Keratinocyte (primary cell): ENCODE results near the gene PRKN.

Experiments
- CTCF ChIP-seq, 3 experiments: IDR thresholded peaks in 1 of 3; conservative IDR thresholded peaks in 1 of 3; optimal IDR thresholded peaks in 1 of 3; 2 replicates in 2 of 3; 3 replicates in 1 of 3; pipeline versions ENCODE3 to v1.5.1; 2011; ENCODE audit warnings: low read length in 3 of 3, mild to moderate bottlenecking in 3 of 3, moderate library complexity in 2 of 3, control low read depth in 1 of 3, inconsistent platforms in 1 of 3; ENCODE audit not compliant: insufficient read depth in 2 of 3; ENCODE audit errors: extremely low read depth in 1 of 3
- EZH2 ChIP-seq: IDR thresholded peaks from one replicate; pipeline ENCODE4 v1.6.1; 2012; ENCODE audit warnings: inconsistent platforms, mild to moderate bottlenecking, low read length, moderate library complexity

- no peak for TF ChIP-seq CTCF (optimal IDR thresholded peaks at IDR 0.05 in 1 of 3, IDR thresholded peaks at IDR 0.05 in 1 of 3, conservative IDR thresholded peaks at IDR 0.05 in 1 of 3; ENCODE audit: extremely low read depth in 1 of 3, insufficient read depth in 2 of 3, low read length in 3 of 3)
- no peak for TF ChIP-seq EZH2
These were observed 965.6 kb downstream of the PRKN start for GRCh38 chr6:161761966-161762365.
